Esophagus muscularis mucosa (tissue), 4 donors: ENCODE results near the gene SRGAP3. TPM values are rescaled to one million over a fixed set of nuclear protein-coding genes. Genes with fewer than 3 reads are reported as not detected.

ENCODE experiments used
- DNase-seq: peaks from one replicate; pipeline ENCODE4 v3.0.0-alpha.2; 2017; ENCODE audit errors: extremely low spot score
- H3K27ac ChIP-seq, 4 donors: fragments of 200-600 bp; sonication (generic); replicated peaks in 1 of 4; 1 replicate in 3 of 4; 2 replicates in 1 of 4; pipeline ENCODE4 v1.5.1; 2016 to 2019; ENCODE audit warnings: mild to moderate bottlenecking in 1 of 4
- H3K27me3 ChIP-seq, 4 donors: fragments of 200-600 bp; sonication (generic); one replicate each; pipeline versions ENCODE4 v1.5.1 to v1.6.0; 2016 to 2019
- H3K36me3 ChIP-seq, 4 donors: fragments of 200-600 bp; sonication (generic); one replicate each; pipeline ENCODE4 v1.5.1; 2016 to 2019
- H3K4me1 ChIP-seq, 4 donors: fragments of 200-600 bp; sonication (generic); one replicate each; pipeline ENCODE4 v1.5.1; 2016 to 2019
- H3K4me3 ChIP-seq, 4 donors: fragments of 200-600 bp; sonication (generic); 1 replicate in 2 of 4; 2 replicates in 2 of 4; pipeline ENCODE4 v1.5.1; 2016 to 2019; ENCODE audit warnings: mild to moderate bottlenecking in 4 of 4, moderate library complexity in 1 of 4
- H3K9me3 ChIP-seq, 4 donors: fragments of 200-600 bp; sonication (generic); 1 replicate in 3 of 4; 2 replicates in 1 of 4; pipeline ENCODE4 v1.5.1; 2016 to 2019
- EP300 ChIP-seq: sonication (generic); formaldehyde crosslinking; IDR thresholded peaks from one replicate; pipeline ENCODE4 v1.6.1; 2017; ENCODE audit warnings: antibody characterized with exemption
- POLR2A ChIP-seq: fragments of 450-650 bp; IDR thresholded peaks from one replicate; pipeline ENCODE4 v1.6.1; 2017; ENCODE audit warnings: antibody characterized with exemption, moderate library complexity, mild to moderate bottlenecking, low read depth
- POLR2AphosphoS5 ChIP-seq, 2 donors: sonication (generic); formaldehyde crosslinking; IDR thresholded peaks; one replicate each; pipeline ENCODE4 v1.6.1; 2017; ENCODE audit warnings: antibody characterized with exemption in 2 of 2
- WGBS: methylation state at CpG from one replicate; pipeline ENCODE4 v1.1.5; 2018; 5-methylcytosine and 5-hydroxymethylcytosine counted together
- intact Hi-C: fragments of 100-400 bp; cut with DNase I; formaldehyde crosslinking; loops from one replicate; pipeline ENCODE4 v1.15.1; 2023
- total RNA-seq, 4 donors: library from RNA; depleted of rRNA; stranded (reverse); fragments of >200 nt; gene quantifications; one replicate each; pipeline versions ENCODE4 v1.1.0 to v1.2.1, GENCODE V29; 2016
- TF ChIP-seq, protein P1 (sequence below), 3 experiments: fragments of 200-600 bp in 2 of 3; fragments of 450-650 bp in 1 of 3; sonication (generic) in 2 of 3; IDR thresholded peaks; one replicate each; pipeline ENCODE4 v1.5.1; 2017 to 2019; ENCODE audit warnings: antibody characterized with exemption in 3 of 3, mild to moderate bottlenecking in 2 of 3, moderate library complexity in 1 of 3

SRGAP3 gene
- total RNA-seq, 4 donors from 2014 or later, result 2.4 to 8.6 (median 3.1) TPM

GRCh38 chr3:9123840-9124239, 125.6 kb downstream of the SRGAP3 start:
- Histone ChIP-seq H3K36me3 (peaks cover 0 to 15% (median 0%) of the 10 kb centered on the region in 4 donors), H3K27ac (no peak overlapping the region), H3K9me3 (no peaks in the 10 kb centered on the region), H3K4me1 (no peaks in the 10 kb centered on the region), H3K4me3 (no peak overlapping the region), H3K27me3 (no peaks in the 10 kb centered on the region)
- no peak for DNase-seq
- intact Hi-C loops, result no loop called here
- 77% methylated on average over 4 of the region's 4 CpGs for WGBS
- TF ChIP-seq, protein P1, sequence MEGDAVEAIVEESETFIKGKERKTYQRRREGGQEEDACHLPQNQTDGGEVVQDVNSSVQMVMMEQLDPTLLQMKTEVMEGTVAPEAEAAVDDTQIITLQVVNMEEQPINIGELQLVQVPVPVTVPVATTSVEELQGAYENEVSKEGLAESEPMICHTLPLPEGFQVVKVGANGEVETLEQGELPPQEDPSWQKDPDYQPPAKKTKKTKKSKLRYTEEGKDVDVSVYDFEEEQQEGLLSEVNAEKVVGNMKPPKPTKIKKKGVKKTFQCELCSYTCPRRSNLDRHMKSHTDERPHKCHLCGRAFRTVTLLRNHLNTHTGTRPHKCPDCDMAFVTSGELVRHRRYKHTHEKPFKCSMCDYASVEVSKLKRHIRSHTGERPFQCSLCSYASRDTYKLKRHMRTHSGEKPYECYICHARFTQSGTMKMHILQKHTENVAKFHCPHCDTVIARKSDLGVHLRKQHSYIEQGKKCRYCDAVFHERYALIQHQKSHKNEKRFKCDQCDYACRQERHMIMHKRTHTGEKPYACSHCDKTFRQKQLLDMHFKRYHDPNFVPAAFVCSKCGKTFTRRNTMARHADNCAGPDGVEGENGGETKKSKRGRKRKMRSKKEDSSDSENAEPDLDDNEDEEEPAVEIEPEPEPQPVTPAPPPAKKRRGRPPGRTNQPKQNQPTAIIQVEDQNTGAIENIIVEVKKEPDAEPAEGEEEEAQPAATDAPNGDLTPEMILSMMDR (IDR thresholded peaks at IDR 0.05), result no peak

- H3K27me3 ChIP-seq, result no peaks in the 10 kb centered on the region
- 81% methylated on average over 7 of the region's 7 CpGs for WGBS
- H3K4me1 ChIP-seq, result no peaks in the 10 kb centered on the region
- intact Hi-C loops, result no loop called here
- DNase-seq, result no peak
- no peak overlapping the region for H3K27ac ChIP-seq
- H3K36me3 ChIP-seq, result peaks cover 0 to 15% (median 0%) of the 10 kb centered on the region in 4 donors
- no peaks in the 10 kb centered on the region for H3K9me3 ChIP-seq
- H3K4me3 ChIP-seq, result no peak overlapping the region
- TF ChIP-seq POLR2AphosphoS5 (IDR thresholded peaks at IDR 0.05) (no peak), EP300 (no peak), POLR2A (no peak)
- TF ChIP-seq, protein P1 (IDR thresholded peaks at IDR 0.05), result no peak
Observed at GRCh38 chr3:9122732-9123364, 126.6 kb downstream of the SRGAP3 start.

- TF ChIP-seq POLR2AphosphoS5 (IDR thresholded peaks at IDR 0.05), result no peak
- no peak for TF ChIP-seq EP300
- no peak for TF ChIP-seq POLR2A
- TF ChIP-seq, protein P1 (IDR thresholded peaks at IDR 0.05), result no peak
- H3K27me3 ChIP-seq, result no peaks in the 10 kb centered on the region
- DNase-seq, result no peak
- no peaks in the 10 kb centered on the region for H3K9me3 ChIP-seq
- no peaks in the 10 kb centered on the region for H3K4me1 ChIP-seq
- intact Hi-C loops, result no loop called here
- no peak overlapping the region for H3K4me3 ChIP-seq
- H3K36me3 ChIP-seq, result peaks cover 0 to 15% (median 0%) of the 10 kb centered on the region in 4 donors
- 86% methylated on average over 8 of the region's 11 CpGs for WGBS
- no peak overlapping the region for H3K27ac ChIP-seq
Observed at GRCh38 chr3:9121366-9122001, 128.0 kb downstream of the SRGAP3 start.

GRCh38 chr3:9119331-9119730, 130.1 kb downstream of the SRGAP3 start:
- Histone ChIP-seq H3K36me3 (peaks cover 0 to 14% (median 0%) of the 10 kb centered on the region in 4 donors), H3K27ac (no peak overlapping the region), H3K27me3 (no peaks in the 10 kb centered on the region), H3K4me3 (no peak overlapping the region), H3K4me1 (no peaks in the 10 kb centered on the region), H3K9me3 (no peaks in the 10 kb centered on the region)
- 71% methylated on average over 4 of the region's 4 CpGs for WGBS
- intact Hi-C loops, result no loop called here
- TF ChIP-seq POLR2A (no peak), POLR2AphosphoS5 (IDR thresholded peaks at IDR 0.05) (no peak), EP300 (no peak)
- TF ChIP-seq, protein P1 (IDR thresholded peaks at IDR 0.05), result no peak
- no peak for DNase-seq
